Kidney (tissue), 14 donors: Measurements from ENCODE around the gene DOK6. TPM values are rescaled to one million over a fixed set of nuclear protein-coding genes. Genes with fewer than 3 reads are reported as not detected.
A peak's percentile ranks its signal among the peaks of the same experiment; 100 is the strongest.

Source experiments
- DNase-seq, 5 donors: peaks; one replicate each; pipeline ENCODE4 v3.0.0-alpha.2; 2013 to 2020
- FAIRE-seq: peaks from 2 replicates; lab custom pipeline; 2012; peaks lifted over from hg19 to GRCh38; lab: Jason Lieb, UNC
- H3K27ac ChIP-seq, 2 donors: one replicate each; pipeline ENCODE4 v1.7.0; 2013; ENCODE audit warnings: low read depth in 2 of 2, low read length in 2 of 2, inconsistent platforms in 1 of 2
- H3K27me3 ChIP-seq: one replicate; pipeline ENCODE4 v1.7.1; 2013; ENCODE audit warnings: low read length, inconsistent platforms; ENCODE audit not compliant: control insufficient read depth, insufficient read depth
- H3K36me3 ChIP-seq, 3 donors: one replicate each; pipeline versions ENCODE4 v1.7.0 to v1.7.1; 2013; ENCODE audit warnings: low read length in 3 of 3, control low read depth in 1 of 3, inconsistent platforms in 1 of 3; ENCODE audit not compliant: insufficient read depth in 3 of 3, control insufficient read depth in 2 of 3
- H3K4me1 ChIP-seq, 3 donors: one replicate each; pipeline versions ENCODE4 v1.7.0 to v1.7.1; 2013; ENCODE audit warnings: low read length in 3 of 3, inconsistent platforms in 1 of 3, low read depth in 1 of 3; ENCODE audit not compliant: control insufficient read depth in 2 of 3, insufficient read depth in 2 of 3
- H3K4me3 ChIP-seq, 3 donors: one replicate each; pipeline versions ENCODE4 v1.7.0 to v1.8.1; 2013; ENCODE audit warnings: low read length in 3 of 3, control low read depth in 1 of 3, inconsistent platforms in 1 of 3
- H3K9ac ChIP-seq, 3 donors: one replicate each; pipeline versions ENCODE4 v1.7.0 to v1.7.1; 2013; ENCODE audit warnings: low read length in 3 of 3, control low read depth in 1 of 3, inconsistent platforms in 1 of 3
- H3K9me3 ChIP-seq, 3 donors: one replicate each; pipeline versions ENCODE4 v1.7.0 to v1.7.1; 2013; ENCODE audit warnings: low read length in 3 of 3, control low read depth in 1 of 3, inconsistent platforms in 1 of 3; ENCODE audit not compliant: control insufficient read depth in 2 of 3, insufficient read depth in 1 of 3
- CTCF ChIP-seq: IDR thresholded peaks from 3 replicates; pipeline ENCODE4 v1.5.1; 2012; ENCODE audit warnings: mild to moderate bottlenecking, moderate library complexity, borderline replicate concordance; ENCODE audit not compliant: insufficient read depth; ENCODE audit errors: extremely low read depth
- intact Hi-C: fragments of 100-400 bp; cut with DNase I; formaldehyde crosslinking; loops from one replicate; pipeline ENCODE4 v1.11.1; 2022
- polyA plus RNA-seq: library from polyadenylated mRNA; stranded (reverse); fragments of 350-450 nt; fragmentation: Illumina TruSeq; extraction: RNeasy Lipid Tissue Mini Kit (QIAGEN cat#74804); gene quantifications from one replicate; pipeline ENCODE4 v1.2.3, GENCODE V29; 2014; ENCODE audit warnings: low read depth, low replicate concordance; ENCODE audit not compliant: insufficient read depth
- total RNA-seq: library from RNA; stranded (reverse); fragmentation: NEBNext Ultra II Directional; extraction: Animal tissue kit (Norgen Biotek cat#: 25700); gene quantifications from one replicate; pipeline ENCODE4 v1.2.1, GENCODE V29; 2021
- donor health status: control.
- donor health status: control.
- donor health status: control.
- donor health status: control.
- donor health status: control.
- donor health status: DM: yes; HTN: yes; CAD: no.
- donor health status: Normal renal cell carcinoma (clear cell type).

DOK6 gene
- total and polyA plus RNA-seq, 2 donors from 2014 or later, result 3.8 to 4.6 TPM

GRCh38 chr18:69885841-69886531 is 485.3 kb downstream of the DOK6 start:
- H3K4me3 ChIP-seq, result no peak overlapping the region
- no peak for TF ChIP-seq CTCF
- no peaks in the 10 kb centered on the region for H3K27me3 ChIP-seq
- H3K4me1 ChIP-seq, result no peaks in the 10 kb centered on the region
- peak in 2 of 5 donors; percentile 27 to 37 for DNase-seq
- H3K9me3 ChIP-seq, result no peaks in the 10 kb centered on the region
- FAIRE-seq, result no peak
- intact Hi-C loops, result no loop called here
- H3K36me3 ChIP-seq, result no peaks in the 10 kb centered on the region
- no peak overlapping the region for H3K27ac ChIP-seq
- H3K9ac ChIP-seq, result no peak overlapping the region

GRCh38 chr18:69887256-69887655 is 486.6 kb downstream of the DOK6 start:
- DNase-seq, result no peak
- TF ChIP-seq CTCF, result no peak
- Histone ChIP-seq H3K4me3 (no peak overlapping the region), H3K9ac (no peak overlapping the region), H3K36me3 (no peaks in the 10 kb centered on the region), H3K27ac (no peak overlapping the region), H3K9me3 (no peaks in the 10 kb centered on the region), H3K4me1 (no peaks in the 10 kb centered on the region), H3K27me3 (no peaks in the 10 kb centered on the region)
- FAIRE-seq, result no peak
- intact Hi-C loops, result no loop called here

- no peak for TF ChIP-seq CTCF
- Histone ChIP-seq H3K4me3 (no peak overlapping the region), H3K27ac (no peak overlapping the region), H3K9ac (no peak overlapping the region), H3K9me3 (no peaks in the 10 kb centered on the region), H3K4me1 (no peaks in the 10 kb centered on the region), H3K36me3 (no peaks in the 10 kb centered on the region), H3K27me3 (no peaks in the 10 kb centered on the region)
- FAIRE-seq (no peak), DNase-seq (no peak)
- intact Hi-C loops, result no loop called here
These were observed 488.3 kb downstream of the DOK6 start for GRCh38 chr18:69889009-69889408.

GRCh38 chr18:69890558-69890957 is 489.9 kb downstream of the DOK6 start:
- no peak overlapping the region for H3K9ac ChIP-seq
- no peaks in the 10 kb centered on the region for H3K4me1 ChIP-seq
- no peaks in the 10 kb centered on the region for H3K36me3 ChIP-seq
- TF ChIP-seq CTCF, result no peak
- H3K27ac ChIP-seq, result no peak overlapping the region
- intact Hi-C loops, result no loop called here
- DNase-seq (no peak), FAIRE-seq (no peak)
- no peak overlapping the region for H3K4me3 ChIP-seq
- no peaks in the 10 kb centered on the region for H3K27me3 ChIP-seq
- H3K9me3 ChIP-seq, result no peaks in the 10 kb centered on the region
